ENCODE results near the gene CYP24A1.

DNA sequence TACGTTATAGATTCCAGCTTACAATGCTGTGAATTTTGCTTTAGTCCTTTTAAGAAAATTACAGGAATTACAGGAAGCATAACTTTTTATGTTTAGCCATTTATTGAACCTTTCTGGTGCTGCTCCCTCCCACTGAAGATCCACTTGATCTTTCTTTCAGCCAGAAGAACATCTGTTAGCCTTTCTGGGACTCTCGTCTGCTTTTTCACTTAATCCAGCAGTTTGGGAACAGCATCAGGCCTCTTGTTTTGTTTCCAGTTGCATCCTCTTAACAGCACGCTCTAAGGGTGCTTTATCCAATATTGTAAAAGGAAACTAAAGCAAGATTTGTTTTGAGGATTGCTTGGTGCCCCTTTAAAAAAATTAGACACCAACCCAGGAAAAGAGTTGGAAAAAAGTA is 10.3 kb upstream of the CYP24A1 start:
- TF ChIP-seq CTCF (IDR thresholded peaks at IDR 0.05) (no peak), POLR2A (IDR thresholded peaks at IDR 0.05) (no peak)

Measured in esophagus squamous epithelium (tissue), 4 donors.